A549 (cell line): ENCODE measurements around the gene FOSL2. TPM values are rescaled to one million over a fixed set of nuclear protein-coding genes. Genes with fewer than 3 reads are reported as not detected.

Source experiments
- ATAC-seq, 2 experiments: fragments of 200-7000 bp in 1 of 2; fragments of >200 bp in 1 of 2; cut with Nextera tagmentation in 1 of 2; cut with Tn5 transposase in 1 of 2; 3 replicates each; pipeline versions ENCODE4 v1.8.0 to v1.9.1; 2018 to 2020; ENCODE audit warnings: mild to moderate bottlenecking in 1 of 2, moderate library complexity in 1 of 2
- CTCF ChIA-PET: fragments of 300-600 bp; sonication (Branson Sonifier 250); formaldehyde crosslinking; extraction: SDS; loops from one replicate; lab custom pipeline; 2021; ENCODE audit warnings: antibody characterized with exemption, inconsistent platforms; lab: Yijun Ruan, JAX
- POLR2A ChIA-PET: fragments of 350-600 bp; formaldehyde crosslinking; extraction: SDS; loops from one replicate; lab custom pipeline; 2021; ENCODE audit warnings: antibody characterized with exemption, inconsistent platforms; lab: Yijun Ruan, JAX
- DNase-seq, 2 experiments: peaks; one replicate each; pipeline versions ENCODE4 v3.0.0 to v3.0.0-alpha.2; 2011 to 2016; ENCODE audit warnings: low read depth in 1 of 2, low spot score in 1 of 2
- FAIRE-seq: peaks from 2 replicates; lab custom pipeline; 2011; peaks lifted over from hg19 to GRCh38; lab: Jason Lieb, UNC
- H3K27ac ChIP-seq, 2 experiments: fragments of >200 bp; sonication (Bioruptor Twin); formaldehyde crosslinking; 3 replicates each; pipeline ENCODE4 v1.5.1; 2016 to 2017
- H3K4me1 ChIP-seq: fragments of >200 bp; sonication (Bioruptor Twin); formaldehyde crosslinking; 3 replicates; pipeline ENCODE4 v1.6.1; 2016
- H3K4me2 ChIP-seq: fragments of >200 bp; sonication (Bioruptor Twin); formaldehyde crosslinking; 3 replicates; pipeline ENCODE4 v1.6.1; 2016
- H3K4me3 ChIP-seq: fragments of >200 bp; sonication (Bioruptor Twin); formaldehyde crosslinking; 3 replicates; pipeline ENCODE4 v1.5.1; 2016
- H3K9me3 ChIP-seq: fragments of >200 bp; sonication (Bioruptor Twin); formaldehyde crosslinking; 3 replicates; pipeline ENCODE4 v1.6.1; 2016
- CEBPB ChIP-seq, 2 experiments: fragments of >200 bp in 1 of 2; sonication (Bioruptor Twin) in 1 of 2; formaldehyde crosslinking in 1 of 2; IDR thresholded peaks; 2 replicates each; pipeline ENCODE4 v1.6.1; 2012 to 2016
- CHD4 ChIP-seq: fragments of 200-600 bp; sonication (generic); IDR thresholded peaks from 2 replicates; pipeline ENCODE4 v1.6.1; 2016; ENCODE audit warnings: antibody characterized with exemption, mild to moderate bottlenecking, borderline replicate concordance
- ESRRA ChIP-seq: fragments of 150-350 bp; IDR thresholded peaks from 2 replicates; pipeline ENCODE4 v1.6.1; 2014; ENCODE audit warnings: mild to moderate bottlenecking, low read length, borderline replicate concordance
- FOSL2 ChIP-seq, 2 experiments: fragments of 450-650 bp in 1 of 2; fragments of >200 bp in 1 of 2; sonication (Bioruptor Twin) in 1 of 2; formaldehyde crosslinking; IDR thresholded peaks; 2 replicates each; pipeline versions ENCODE4 v1.5.0 to v1.6.1; 2016 to 2020; ENCODE audit warnings: mild to moderate bottlenecking in 1 of 2, moderate library complexity in 1 of 2
- HDAC2 ChIP-seq: fragments of 200-600 bp; sonication (generic); IDR thresholded peaks from 2 replicates; pipeline ENCODE4 v1.6.1; 2016
- HOXA7 ChIP-seq: fragments of 250-450 bp; sonication (Bioruptor Pico); IDR thresholded peaks from 2 replicates; pipeline ENCODE4 v1.5.0; 2020; ENCODE audit warnings: mild to moderate bottlenecking, moderate library complexity
- JUN ChIP-seq, 2 experiments: fragments of >200 bp; sonication (Bioruptor Twin); formaldehyde crosslinking; IDR thresholded peaks; 2 replicates in 1 of 2; 3 replicates in 1 of 2; pipeline ENCODE4 v1.6.1; 2016 to 2017
- KDM1A ChIP-seq: fragments of 200-600 bp; sonication (generic); IDR thresholded peaks from 2 replicates; pipeline ENCODE4 v1.6.1; 2016; ENCODE audit warnings: low read depth, mild to moderate bottlenecking
- KDM5A ChIP-seq: fragments of 200-600 bp; sonication (generic); IDR thresholded peaks from 2 replicates; pipeline ENCODE4 v1.6.1; 2016; ENCODE audit warnings: antibody characterized with exemption, mild to moderate bottlenecking
- NR3C1 ChIP-seq: fragments of >200 bp; sonication (Bioruptor Twin); formaldehyde crosslinking; IDR thresholded peaks from 3 replicates; pipeline ENCODE4 v1.6.1; 2017
- SMC3 ChIP-seq: fragments of >200 bp; sonication (Bioruptor Twin); formaldehyde crosslinking; IDR thresholded peaks from 3 replicates; pipeline ENCODE4 v1.6.1; 2018; ENCODE audit warnings: inconsistent platforms
- ZNF302 ChIP-seq: fragments of 250-450 bp; sonication (Bioruptor Pico); IDR thresholded peaks from 2 replicates; pipeline ENCODE4 v1.9.0; 2021; ENCODE audit warnings: inconsistent platforms, mild to moderate bottlenecking, moderate library complexity
- WGBS: methylation state at CpG from one replicate; pipeline ENCODE4 v1.1.6; 2017; ENCODE audit errors: missing lambda C conversion rate; 5-methylcytosine and 5-hydroxymethylcytosine counted together
- polyA plus RNA-seq, 4 experiments: library from polyadenylated mRNA; depleted of rRNA in 3 of 4; stranded (reverse); fragments of >200 nt; fragmentation: RNase III in 1 of 4; extraction: RNeasy Plus Mini Kit Qiagen cat#74134 plus additional on column Dnase treatment in 1 of 4; gene quantifications; 2 replicates in 3 of 4; 3 replicates in 1 of 4; pipeline ENCODE4 v1.2.3, GENCODE V29; 2011 to 2017
- TF ChIP-seq, protein P1 (sequence below): fragments of 200-600 bp; sonication (generic); IDR thresholded peaks from 2 replicates; pipeline ENCODE4 v1.6.1; 2016; ENCODE audit warnings: antibody characterized with exemption, mild to moderate bottlenecking, moderate library complexity
- TF ChIP-seq, protein P2 (sequence below): IDR thresholded peaks from 2 replicates; pipeline ENCODE4 v1.6.1; 2012; ENCODE audit warnings: low read depth, borderline replicate concordance

Gene FOSL2
- polyA plus RNA-seq, 2 of the 4 experiments (the other 2 are of a cell fraction): 45.7 to 73.4 TPM

DNA sequence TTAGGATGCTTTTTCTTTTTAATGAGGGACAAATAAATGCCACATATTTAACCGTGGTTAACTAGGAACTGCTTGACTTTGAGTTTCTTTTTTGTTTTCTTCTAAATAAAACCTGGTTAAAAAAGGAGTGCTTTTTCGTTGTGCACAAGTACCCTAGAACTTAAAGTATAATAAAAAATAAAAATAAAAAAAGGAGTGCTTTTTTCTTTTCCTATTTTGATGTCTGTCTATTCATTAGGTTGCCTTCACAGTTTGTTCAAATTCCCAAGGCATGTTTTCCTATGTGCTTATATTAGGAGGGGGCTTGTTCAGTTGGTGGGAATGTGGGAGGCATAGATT, 4.4 kb downstream of the FOSL2 start:
- DNase-seq (no peak), ATAC-seq (no peak), FAIRE-seq (no peak)
- no peaks in the 10 kb centered on the region for H3K9me3 ChIP-seq
- 23% methylated on average over 2 of the region's 2 CpGs for WGBS
- peak overlapping the region; percentile 95 for H3K27ac ChIP-seq
- ChIA-PET CTCF (interaction anchor here (0.6 to 3.5 kb wide), 29 partner anchors 11 to 715 kb away, joined by 3 to 29 read pairs (median 4); no protein-coding TSS in a partner anchor), POLR2A (interaction anchor here (0.6 to 1.4 kb wide), 10 partner anchors 121 to 693 kb away, joined by 3 to 8 read pairs (median 6); partner anchors contain the start of genes BABAM2 and RBKS)
- H3K4me1 ChIP-seq: peaks cover 51% of the 10 kb centered on the region
- TF ChIP-seq JUN (IDR thresholded peaks at IDR 0.05) (no peak), KDM5A (peak; percentile 70)
- peak overlapping the region; percentile 71 for H3K4me2 ChIP-seq
- peak overlapping the region; percentile 78 for H3K4me3 ChIP-seq

DNA sequence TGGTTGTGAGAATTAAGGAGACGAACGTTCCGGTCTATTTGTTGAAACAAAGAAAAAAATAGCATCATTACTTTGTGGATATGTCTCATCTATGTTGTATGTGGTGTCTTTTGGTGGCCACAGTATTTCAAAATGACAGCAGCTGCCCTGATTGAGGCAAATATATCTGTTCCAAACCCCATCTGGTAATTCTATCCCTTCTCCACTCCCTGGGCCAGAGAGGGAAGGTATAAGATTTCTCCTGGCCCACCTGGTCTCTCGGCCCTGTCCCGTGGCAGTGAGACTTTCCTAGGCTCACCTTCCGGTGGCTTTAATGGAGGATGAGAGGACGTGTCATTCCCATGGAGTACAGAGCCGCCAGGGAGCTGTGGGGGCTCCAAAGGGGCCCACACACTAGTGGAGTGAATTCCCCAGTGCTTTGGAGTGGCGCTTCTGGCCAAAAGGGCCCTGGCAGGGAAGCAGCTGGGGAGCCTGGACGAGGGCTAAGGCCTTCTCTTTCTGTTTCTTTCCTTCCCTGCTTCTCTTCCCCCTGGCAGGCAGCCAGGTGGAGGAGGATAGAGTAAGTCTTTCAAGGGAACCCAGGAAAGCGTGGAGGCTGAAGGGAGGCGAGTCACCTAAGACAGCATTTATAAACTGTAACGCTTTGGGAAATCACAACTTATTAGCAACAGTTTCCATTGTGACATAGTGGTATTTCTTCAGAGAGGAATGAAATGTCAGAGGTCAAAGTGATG, 5.6 kb downstream of the FOSL2 start:
- DNase-seq (peak in 1 of 2 experiments; percentile 40), ATAC-seq (no peak), FAIRE-seq (no peak)
- POLR2A ChIA-PET: no interaction called here
- H3K4me3 ChIP-seq: peak overlapping the region; percentile 78; the same call in 2 of the 3 replicates
- peak overlapping the region; percentile 71 for H3K4me2 ChIP-seq
- 80% methylated on average over 13 of the region's 13 CpGs for WGBS
- no peaks in the 10 kb centered on the region for H3K9me3 ChIP-seq
- CTCF ChIA-PET: interaction anchor here (1.5 to 3.5 kb wide), 2 partner anchors 694 to 715 kb away, joined by 4 to 29 read pairs; no protein-coding TSS in a partner anchor
- peaks cover 64% of the 10 kb centered on the region for H3K4me1 ChIP-seq
- TF ChIP-seq HOXA7 (CRISPR knock-in tag) (peak; percentile 69; the same call in 1 of the 2 replicates), SMC3 (no peak)
- TF ChIP-seq, protein P1, sequence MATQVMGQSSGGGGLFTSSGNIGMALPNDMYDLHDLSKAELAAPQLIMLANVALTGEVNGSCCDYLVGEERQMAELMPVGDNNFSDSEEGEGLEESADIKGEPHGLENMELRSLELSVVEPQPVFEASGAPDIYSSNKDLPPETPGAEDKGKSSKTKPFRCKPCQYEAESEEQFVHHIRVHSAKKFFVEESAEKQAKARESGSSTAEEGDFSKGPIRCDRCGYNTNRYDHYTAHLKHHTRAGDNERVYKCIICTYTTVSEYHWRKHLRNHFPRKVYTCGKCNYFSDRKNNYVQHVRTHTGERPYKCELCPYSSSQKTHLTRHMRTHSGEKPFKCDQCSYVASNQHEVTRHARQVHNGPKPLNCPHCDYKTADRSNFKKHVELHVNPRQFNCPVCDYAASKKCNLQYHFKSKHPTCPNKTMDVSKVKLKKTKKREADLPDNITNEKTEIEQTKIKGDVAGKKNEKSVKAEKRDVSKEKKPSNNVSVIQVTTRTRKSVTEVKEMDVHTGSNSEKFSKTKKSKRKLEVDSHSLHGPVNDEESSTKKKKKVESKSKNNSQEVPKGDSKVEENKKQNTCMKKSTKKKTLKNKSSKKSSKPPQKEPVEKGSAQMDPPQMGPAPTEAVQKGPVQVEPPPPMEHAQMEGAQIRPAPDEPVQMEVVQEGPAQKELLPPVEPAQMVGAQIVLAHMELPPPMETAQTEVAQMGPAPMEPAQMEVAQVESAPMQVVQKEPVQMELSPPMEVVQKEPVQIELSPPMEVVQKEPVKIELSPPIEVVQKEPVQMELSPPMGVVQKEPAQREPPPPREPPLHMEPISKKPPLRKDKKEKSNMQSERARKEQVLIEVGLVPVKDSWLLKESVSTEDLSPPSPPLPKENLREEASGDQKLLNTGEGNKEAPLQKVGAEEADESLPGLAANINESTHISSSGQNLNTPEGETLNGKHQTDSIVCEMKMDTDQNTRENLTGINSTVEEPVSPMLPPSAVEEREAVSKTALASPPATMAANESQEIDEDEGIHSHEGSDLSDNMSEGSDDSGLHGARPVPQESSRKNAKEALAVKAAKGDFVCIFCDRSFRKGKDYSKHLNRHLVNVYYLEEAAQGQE: 0 out of 2 replicates have a peak, but pooled peaks have one; percentile 26
- TF ChIP-seq, all 56 proteins: peak for 2
- H3K27ac ChIP-seq: peak overlapping the region; percentile 95

DNA sequence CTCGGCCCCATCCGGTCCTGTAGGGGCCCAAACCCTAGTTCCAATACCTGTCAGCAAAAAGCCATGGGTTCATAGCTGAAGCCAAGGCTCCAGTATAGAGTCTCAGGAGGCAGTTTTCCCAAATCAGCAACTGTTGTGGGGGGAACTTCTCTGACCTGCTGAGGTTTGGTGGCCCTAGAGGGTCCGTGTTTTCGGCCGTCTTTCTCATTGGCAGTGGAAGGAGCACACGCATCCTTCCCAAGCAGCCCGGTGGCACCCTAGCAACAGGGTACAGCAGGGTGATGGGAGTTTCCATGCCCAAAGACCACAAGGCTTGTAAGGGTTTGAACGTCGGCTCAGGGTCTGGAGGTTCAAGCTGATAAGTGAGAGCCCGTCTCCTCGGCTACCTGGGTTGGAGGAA, 6.6 kb downstream of the FOSL2 start:
- H3K9me3 ChIP-seq: no peaks in the 10 kb centered on the region
- FAIRE-seq (no peak), DNase-seq (no peak), ATAC-seq (no peak)
- peaks cover 74% of the 10 kb centered on the region for H3K4me1 ChIP-seq
- POLR2A ChIA-PET: no interaction called here
- H3K27ac ChIP-seq: peak overlapping the region in 1 of 2 experiments; percentile 95; a peak in 3 of 6 replicates
- 95% methylated on average over 11 of the region's 11 CpGs for WGBS
- CTCF ChIA-PET: interaction anchor here (1.0 to 5.2 kb wide), 4 partner anchors 15 to 716 kb away, joined by 3 to 30 read pairs (median 20); no protein-coding TSS in a partner anchor
- TF ChIP-seq CHD4: no peak
- TF ChIP-seq ZNF302 (CRISPR knock-in tag): no peak
- TF ChIP-seq NR3C1: no peak
- no peak for TF ChIP-seq CEBPB (IDR thresholded peaks at IDR 0.05)
- TF ChIP-seq, protein P2, sequence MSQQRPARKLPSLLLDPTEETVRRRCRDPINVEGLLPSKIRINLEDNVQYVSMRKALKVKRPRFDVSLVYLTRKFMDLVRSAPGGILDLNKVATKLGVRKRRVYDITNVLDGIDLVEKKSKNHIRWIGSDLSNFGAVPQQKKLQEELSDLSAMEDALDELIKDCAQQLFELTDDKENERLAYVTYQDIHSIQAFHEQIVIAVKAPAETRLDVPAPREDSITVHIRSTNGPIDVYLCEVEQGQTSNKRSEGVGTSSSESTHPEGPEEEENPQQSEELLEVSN: no peak
- no peak for TF ChIP-seq KDM1A
- TF ChIP-seq HDAC2: no peak
- TF ChIP-seq FOSL2 (IDR thresholded peaks at IDR 0.05): no peak
- TF ChIP-seq FOSL2 (CRISPR knock-in tag; IDR thresholded peaks at IDR 0.05): no peak
- TF ChIP-seq ESRRA: no peak
- peak overlapping the region; percentile 71 for H3K4me2 ChIP-seq
- H3K4me3 ChIP-seq: no peak overlapping the region; the same call in 2 of the 3 replicates
